ENCODE results near the gene RNASEH2B.

GRCh38 chr13:50867637-50867945 lies 42.0 kb upstream of the RNASEH2B start:
- TF ChIP-seq CTCF (IDR thresholded peaks at IDR 0.05; ENCODE audit: low read depth, low read length), result no peak
- TF ChIP-seq POLR2A (IDR thresholded peaks at IDR 0.05; ENCODE audit: extremely low read depth, insufficient read length), result no peak
- no peak for TF ChIP-seq MYC (IDR thresholded peaks at IDR 0.05; ENCODE audit: low read depth, low read length)

All from NB4 (cell line).